Pancreas (tissue), 10 donors: ENCODE data around the gene BMX. TPM values are rescaled to one million over a fixed set of nuclear protein-coding genes. Genes with fewer than 3 reads are reported as not detected.

Experiments used
- ATAC-seq, 4 donors: fragments of 200-7000 bp; cut with Tn5 transposase; one replicate each; pipeline versions ENCODE4 v1.8.0 to v1.9.1; 2020; ENCODE audit warnings: mild to moderate bottlenecking in 4 of 4, moderate library complexity in 4 of 4
- DNase-seq, 6 donors: peaks; one replicate each; pipeline ENCODE4 v3.0.0-alpha.2; 2020
- FAIRE-seq: peaks from 2 replicates; lab custom pipeline; 2012; peaks lifted over from hg19 to GRCh38; lab: Jason Lieb, UNC
- H3K27ac ChIP-seq, 4 donors: fragments of 200-600 bp; sonication (generic); 1 replicate in 3 of 4; 2 replicates in 1 of 4; pipeline versions ENCODE4 v1.5.0 to v1.8.0; 2020
- H3K27me3 ChIP-seq, 4 donors: fragments of 200-600 bp; one replicate each; pipeline ENCODE4 v1.8.0; 2021
- H3K36me3 ChIP-seq, 3 donors: fragments of 200-600 bp; sonication (generic) in 1 of 3; one replicate each; pipeline versions ENCODE4 v1.5.0 to v1.8.0; 2020 to 2021
- H3K4me1 ChIP-seq, 3 donors: fragments of 200-600 bp; one replicate each; pipeline ENCODE4 v1.8.0; 2021
- H3K4me3 ChIP-seq, 4 donors: fragments of 200-600 bp; sonication (generic) in 2 of 4; one replicate each; pipeline versions ENCODE4 v1.5.0 to v1.8.0; 2020 to 2021
- H3K9me3 ChIP-seq, 4 donors: fragments of 200-600 bp; one replicate each; pipeline ENCODE4 v1.8.0; 2021
- CTCF ChIP-seq, 4 donors: fragments of 200-600 bp; sonication (generic) in 3 of 4; IDR thresholded peaks; one replicate each; pipeline versions ENCODE4 v1.5.0 to v1.8.0; 2021; ENCODE audit warnings: antibody characterized with exemption in 4 of 4
- WGBS, 2 donors: extraction: QIAGEN DNeasy Blood & Tissue Kit; methylation state at CpG; one replicate each; pipeline ENCODE4 v1.1.7; 2013; 5-methylcytosine and 5-hydroxymethylcytosine counted together
- intact Hi-C, 3 donors: fragments of 100-400 bp; cut with DNase I; formaldehyde crosslinking; loops; one replicate each; pipeline versions ENCODE4 v1.11.1 to v1.14.2; 2022
- polyA plus RNA-seq, 2 donors: library from polyadenylated mRNA; stranded (reverse); fragments of 200-250 nt; gene quantifications; one replicate each; pipeline ENCODE4 v1.2.3, GENCODE V29; 2013
- total RNA-seq, 6 donors: library from RNA; stranded (reverse); fragmentation: NEBNext Ultra II Directional in 4 of 6; extraction: Animal tissue kit (Norgen Biotek cat#: 25700) in 4 of 6; gene quantifications; one replicate each; pipeline versions ENCODE4 v1.2.1 to v1.2.4, GENCODE V29; 2021 to 2023
- donor health status: healthy with polysubstance abuse.
- donor health status: DM: no; HTN: no; CAD: no; lungs with moderate emphysema.
- donor health status: DM: no; HTN: no; CAD: no.
- donor health status: control.
- donor health status: control.
- donor health status: Bipolar disorder and iron deficiency.
- donor health status: DM: yes; HTN: yes; CAD: no.
- donor health status: DM: no; HTN: no; CAD: no.
- donor health status: DM: no; HTN: no; CAD: no.
- donor health status: DM: yes; HTN: yes; CAD: no.

Gene BMX
- total and polyA plus RNA-seq, 8 donors = 0.27 to 3.2 (median 0.48) TPM

DNA sequence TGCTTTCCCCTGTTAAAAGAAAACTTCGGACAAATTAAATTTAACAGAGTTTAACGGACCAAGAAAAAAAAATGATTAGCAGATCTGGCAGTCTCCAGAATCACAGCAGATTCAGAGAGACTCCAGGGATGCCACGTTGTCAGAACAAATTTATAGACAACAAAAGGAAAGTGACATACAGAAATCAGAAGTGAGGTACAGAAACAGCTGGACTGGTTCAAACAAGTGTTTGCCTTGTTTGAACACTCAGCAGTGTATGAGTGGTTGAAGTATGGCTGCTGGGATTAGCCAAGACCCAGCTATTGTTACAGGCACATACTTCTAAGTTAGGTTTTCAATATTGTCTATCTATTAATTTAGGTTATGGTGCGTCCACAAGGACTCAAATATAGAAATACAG is 26.6 kb upstream of the BMX start:
- no peaks in the 10 kb centered on the region for H3K4me1 ChIP-seq
- no peak for TF ChIP-seq CTCF (IDR thresholded peaks at IDR 0.05)
- WGBS, 2 donors = 73 to 75% methylated on average over 4 of the region's 4 CpGs
- H3K27ac ChIP-seq = no peak overlapping the region
- H3K9me3 ChIP-seq = no peaks in the 10 kb centered on the region
- intact Hi-C loops = no loop called here
- H3K27me3 ChIP-seq = no peaks in the 10 kb centered on the region
- ATAC-seq (no peak), DNase-seq (no peak), FAIRE-seq (peak; percentile 51)
- H3K4me3 ChIP-seq = no peak overlapping the region
- no peaks in the 10 kb centered on the region for H3K36me3 ChIP-seq

GRCh38 chrX:15475021-15475420 is 25.6 kb upstream of the BMX start:
- no peak for FAIRE-seq
- H3K4me1 ChIP-seq = no peaks in the 10 kb centered on the region
- no peaks in the 10 kb centered on the region for H3K9me3 ChIP-seq
- no peak for DNase-seq
- H3K4me3 ChIP-seq = no peak overlapping the region
- TF ChIP-seq CTCF (IDR thresholded peaks at IDR 0.05) = no peak
- no peak for ATAC-seq
- WGBS, 2 donors = 58 to 67% methylated on average over 5 of the region's 5 CpGs
- no peaks in the 10 kb centered on the region for H3K36me3 ChIP-seq
- intact Hi-C loops = no loop called here
- no peak overlapping the region for H3K27ac ChIP-seq
- no peaks in the 10 kb centered on the region for H3K27me3 ChIP-seq

GRCh38 chrX:15475486-15475885 is 25.1 kb upstream of the BMX start:
- WGBS, 2 donors = 64 to 66% methylated on average over 4 of the region's 4 CpGs
- no peak for TF ChIP-seq CTCF (IDR thresholded peaks at IDR 0.05)
- H3K27me3 ChIP-seq = no peaks in the 10 kb centered on the region
- FAIRE-seq (no peak), ATAC-seq (no peak), DNase-seq (no peak)
- H3K4me1 ChIP-seq = no peaks in the 10 kb centered on the region
- no peaks in the 10 kb centered on the region for H3K36me3 ChIP-seq
- no peaks in the 10 kb centered on the region for H3K9me3 ChIP-seq
- no peak overlapping the region for H3K27ac ChIP-seq
- intact Hi-C loops = no loop called here
- no peak overlapping the region for H3K4me3 ChIP-seq

DNA sequence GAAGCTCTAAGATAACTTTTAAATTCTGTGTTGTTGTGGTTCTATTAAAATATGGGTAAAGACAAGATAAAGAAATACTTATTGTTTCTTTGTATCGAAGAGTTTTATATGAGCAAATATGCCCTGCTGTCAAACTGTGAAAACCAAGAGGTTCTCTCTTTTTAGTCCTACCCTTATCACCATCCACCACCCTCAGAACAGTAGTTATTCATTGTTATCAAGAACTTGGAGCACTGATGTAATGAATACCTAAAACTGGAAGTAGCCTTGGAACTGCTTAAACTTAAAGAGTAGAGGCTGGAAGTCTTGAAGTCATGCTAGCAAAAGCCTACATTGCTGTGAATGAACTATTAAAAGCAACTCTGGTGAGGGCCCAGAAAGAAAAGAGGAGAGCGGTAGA is 16.7 kb upstream of the BMX start:
- Histone ChIP-seq H3K9me3 (no peaks in the 10 kb centered on the region), H3K36me3 (no peaks in the 10 kb centered on the region), H3K4me3 (no peak overlapping the region), H3K27ac (no peak overlapping the region), H3K27me3 (no peaks in the 10 kb centered on the region), H3K4me1 (no peaks in the 10 kb centered on the region)
- DNase-seq (no peak), ATAC-seq (no peak), FAIRE-seq (no peak)
- intact Hi-C loops = no loop called here
- WGBS, 2 donors = 89 to 97% methylated on average over 2 of the region's 2 CpGs
- TF ChIP-seq CTCF (IDR thresholded peaks at IDR 0.05) = no peak

DNA sequence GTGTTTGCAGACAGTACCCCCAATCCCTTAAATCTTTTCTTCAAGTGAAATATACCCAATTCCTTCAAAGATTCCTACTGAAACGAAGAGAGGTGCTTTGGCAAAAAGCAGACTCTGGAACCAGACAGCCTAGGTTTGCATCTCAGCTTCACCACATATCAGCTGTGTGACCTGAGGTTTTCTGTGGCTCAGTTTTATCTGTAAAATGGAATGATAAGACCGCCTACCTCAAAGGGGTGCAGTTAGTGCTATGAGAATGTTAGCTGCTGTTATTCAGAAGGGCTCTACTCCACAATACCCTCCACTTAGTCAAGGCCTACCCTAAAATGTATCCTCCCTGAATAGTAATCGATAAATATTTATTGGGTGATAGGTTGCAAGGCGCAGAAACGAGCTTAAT is 8.1 kb upstream of the BMX start:
- Histone ChIP-seq H3K27ac (no peak overlapping the region), H3K36me3 (no peaks in the 10 kb centered on the region), H3K4me1 (peaks cover 0 to 4% (median 0%) of the 10 kb centered on the region in 3 donors), H3K27me3 (peaks cover 0 to 15% (median 0%) of the 10 kb centered on the region in 4 donors), H3K4me3 (peak overlapping the region in 2 of 4 donors; percentile 31 to 34), H3K9me3 (no peaks in the 10 kb centered on the region)
- ATAC-seq (no peak), DNase-seq (no peak), FAIRE-seq (no peak)
- TF ChIP-seq CTCF (IDR thresholded peaks at IDR 0.05) = no peak
- intact Hi-C loops = no loop called here
- WGBS, 2 donors = 42 to 60% methylated on average over 5 of the region's 5 CpGs
